GM19372 (cell line): ENCODE data around the gene BMPR1B.

Experiments
- ATAC-seq: cut with Tn5 transposase; IDR thresholded peaks from one replicate; pipeline ENCODE4 v1.9.1; 2021; ENCODE audit warnings: mild to moderate bottlenecking, low read depth, moderate library complexity; ENCODE audit not compliant: unreplicated experiment

Gene BMPR1B

GRCh38 chr4:94762326-94762725 lies 4.6 kb downstream of the BMPR1B start:
- ATAC-seq, result no peak

DNA sequence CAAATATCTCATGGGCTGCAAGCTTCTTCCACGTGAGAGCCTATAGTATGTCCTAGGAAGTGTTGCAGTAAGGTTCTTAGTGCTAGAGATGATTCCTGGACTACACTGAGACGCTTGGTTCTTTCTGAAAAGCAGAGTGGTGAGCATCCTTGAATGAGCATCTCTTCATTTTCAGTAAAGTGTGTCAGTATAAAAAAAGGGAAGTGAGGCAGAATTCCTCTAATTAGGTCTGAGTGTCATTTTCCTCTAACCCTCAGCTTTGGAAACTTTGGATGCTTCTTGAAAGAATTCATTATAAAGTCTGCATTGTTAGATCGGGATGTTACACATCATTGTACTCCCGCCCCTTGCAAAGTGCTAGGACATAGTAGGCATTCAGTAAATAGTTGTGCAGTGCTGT lies 5.2 kb downstream of the BMPR1B start:
- ATAC-seq, result no peak

DNA sequence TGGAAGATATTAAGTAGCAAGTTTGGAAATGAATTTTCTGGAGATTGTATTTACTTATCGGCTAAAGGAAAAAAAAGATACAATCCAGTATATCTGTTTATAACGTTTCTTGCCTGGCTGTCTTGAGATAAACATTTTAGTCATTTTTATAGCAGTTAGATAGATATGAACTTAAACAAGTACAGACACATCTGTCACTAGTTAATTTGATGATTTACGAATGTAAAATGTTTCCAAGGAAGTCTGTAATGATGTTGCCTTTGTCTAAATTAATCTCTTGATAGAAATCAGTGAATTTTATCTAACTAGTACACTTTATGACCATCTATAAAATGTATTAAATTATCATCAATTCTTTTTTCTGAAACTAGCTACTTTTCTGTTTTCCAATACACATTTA lies 5.7 kb downstream of the BMPR1B start:
- ATAC-seq, result no peak

DNA sequence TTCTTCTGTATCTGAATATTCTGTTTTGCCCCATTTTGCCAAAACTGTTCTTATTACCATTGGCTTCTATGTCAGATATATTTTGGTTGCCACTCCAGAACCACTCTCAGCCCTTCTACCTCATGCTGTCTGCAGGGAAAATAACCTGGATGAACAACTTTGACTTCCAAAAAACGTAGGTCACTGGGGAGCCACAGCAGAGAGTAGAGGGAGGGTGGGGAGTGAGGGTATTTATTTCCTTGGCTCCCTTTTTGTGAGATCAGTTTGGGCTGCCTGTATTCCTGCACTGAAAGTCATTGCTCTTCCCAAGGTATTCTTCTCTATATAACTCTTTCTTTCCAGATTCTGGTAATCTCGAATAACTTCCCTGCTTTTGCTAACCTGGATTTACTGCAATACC lies 6.3 kb downstream of the BMPR1B start:
- ATAC-seq, result no peak

DNA sequence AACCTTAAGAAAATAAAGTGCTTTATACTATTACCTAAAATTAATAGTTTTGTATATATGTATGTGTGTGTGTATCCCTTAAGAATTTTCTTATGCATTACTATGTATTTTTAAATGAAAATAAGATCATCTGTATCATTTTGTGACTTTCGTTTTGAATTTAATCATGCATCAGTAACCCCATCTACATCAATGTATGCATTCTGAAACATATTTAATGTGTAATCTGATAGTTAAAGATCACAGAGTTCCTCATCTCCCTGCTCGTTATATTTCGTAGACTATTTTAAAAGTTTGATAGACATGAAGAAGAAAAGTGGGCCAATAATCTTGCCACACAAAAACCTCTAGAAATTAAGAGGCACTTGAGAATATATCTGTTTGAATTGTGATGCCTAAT lies 7.4 kb downstream of the BMPR1B start:
- no peak for ATAC-seq

DNA sequence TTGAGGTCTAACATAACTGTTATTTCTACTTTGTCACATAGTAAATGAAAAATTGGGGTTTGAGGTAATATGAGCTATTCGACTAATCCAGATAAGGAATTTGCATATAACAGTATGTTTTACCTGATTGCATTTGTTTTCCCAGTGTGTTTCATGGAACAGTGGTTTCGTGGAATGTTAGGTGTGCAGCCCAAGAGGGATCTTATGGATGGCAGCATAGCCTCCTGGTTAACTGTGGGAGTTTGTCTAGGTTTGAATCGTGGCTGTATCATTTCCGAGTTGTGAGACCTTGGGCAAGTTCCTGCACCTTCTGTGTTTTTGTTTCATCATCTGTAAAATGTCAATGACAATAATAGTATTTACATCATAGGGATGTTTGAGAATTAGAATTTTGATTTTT lies 7.9 kb downstream of the BMPR1B start:
- ATAC-seq, result no peak

GRCh38 chr4:94766856-94767255 lies 9.1 kb downstream of the BMPR1B start:
- ATAC-seq, result no peak

- ATAC-seq, result no peak
Observed at GRCh38 chr4:94767446-94767845, 9.7 kb downstream of the BMPR1B start.

DNA sequence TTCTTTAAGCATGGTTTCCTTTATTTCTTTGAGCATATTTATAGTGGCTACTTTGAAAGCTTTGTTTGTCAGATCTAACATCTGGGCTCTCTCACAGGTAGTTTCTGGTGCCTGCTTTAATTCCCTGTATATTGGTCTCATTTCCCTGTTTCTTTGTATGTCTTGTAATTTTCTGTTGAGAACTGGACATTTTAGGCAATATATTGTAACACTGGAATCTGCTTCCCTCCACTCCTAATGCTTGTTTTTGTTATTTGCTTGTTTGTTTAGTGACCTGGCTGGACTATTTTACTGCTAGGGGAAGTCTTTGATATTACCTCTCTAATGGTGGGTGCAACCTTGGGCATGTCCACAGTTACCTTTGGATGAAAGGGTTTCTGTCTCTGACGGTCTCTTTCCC lies 25.0 kb downstream of the BMPR1B start:
- ATAC-seq, result no peak

DNA sequence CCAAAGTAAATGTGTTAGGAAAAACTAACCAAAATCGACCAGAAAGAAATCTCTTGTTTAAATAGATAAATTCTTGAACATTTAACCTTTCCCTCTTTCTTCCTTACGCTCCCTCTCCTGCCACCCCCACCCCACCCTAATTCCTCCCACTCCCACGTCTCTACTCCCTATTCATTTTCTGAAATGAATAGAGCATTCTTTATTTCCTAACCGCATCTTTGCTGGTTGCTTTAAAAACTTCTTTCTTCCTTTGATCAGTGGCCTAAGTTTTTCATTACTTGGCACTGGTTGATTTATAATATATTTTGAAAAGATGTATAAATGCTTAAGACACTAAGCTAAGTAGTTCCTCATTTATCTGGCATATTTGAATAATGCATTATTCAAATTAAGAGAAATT lies 33.9 kb downstream of the BMPR1B start:
- no peak for ATAC-seq

DNA sequence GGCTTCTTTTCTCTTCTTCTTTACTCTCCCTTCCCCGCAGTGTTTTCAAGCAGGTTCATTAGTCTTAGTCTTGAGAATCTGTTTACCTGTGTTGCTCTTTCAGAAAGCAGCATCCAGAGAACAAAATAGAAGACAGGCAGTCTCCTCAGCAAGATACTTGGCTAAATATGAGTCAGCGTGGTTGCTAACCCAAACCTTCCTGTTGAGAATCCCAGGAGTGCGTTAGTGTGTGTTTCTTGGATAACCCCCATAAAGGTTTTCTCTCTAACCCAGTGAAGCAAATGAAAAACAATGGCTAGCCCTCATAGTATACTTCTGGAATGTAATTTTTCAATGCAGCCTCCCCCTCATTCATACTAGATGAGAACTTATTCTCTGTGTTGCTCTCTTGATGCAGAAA lies 41.1 kb downstream of the BMPR1B start:
- no peak for ATAC-seq

DNA sequence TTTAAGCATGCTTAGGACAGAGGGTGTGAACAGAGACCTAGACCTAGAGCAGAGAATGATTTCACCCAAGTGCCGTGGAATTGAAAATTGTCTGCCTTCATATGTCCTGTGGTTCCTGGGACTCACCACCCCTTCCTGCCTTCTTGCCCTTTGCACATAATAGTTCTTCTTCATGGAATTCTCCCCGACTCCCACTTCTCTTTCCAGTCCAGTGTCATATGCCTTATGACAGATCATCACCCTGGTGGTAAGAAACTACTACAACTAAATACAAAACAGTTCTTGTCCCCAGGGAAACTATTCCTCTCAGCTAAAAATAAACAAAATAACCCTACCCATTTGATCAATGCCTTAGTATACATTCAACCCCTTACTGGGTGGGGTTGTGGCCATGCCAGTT lies 43.3 kb downstream of the BMPR1B start:
- ATAC-seq, result no peak

DNA sequence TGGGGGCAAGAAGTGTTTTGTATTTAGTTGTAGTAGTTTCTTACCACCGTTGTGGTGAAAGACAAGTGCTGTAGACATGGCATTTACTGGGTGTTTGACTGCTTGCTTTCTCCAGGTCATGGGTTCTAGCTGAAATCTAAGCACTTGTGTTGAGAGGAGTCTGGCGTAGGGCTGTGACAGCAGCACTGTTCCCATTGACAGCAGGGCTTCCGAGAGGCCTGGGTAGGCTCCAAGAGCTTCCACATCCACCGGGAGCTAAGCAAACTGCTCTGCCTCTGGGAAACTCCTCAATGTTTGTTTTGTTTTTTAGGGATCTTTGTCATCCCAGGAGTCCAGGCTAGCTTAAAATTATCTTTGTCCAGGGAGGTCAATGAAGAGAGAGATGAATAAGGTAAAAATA lies 44.3 kb downstream of the BMPR1B start:
- no peak for ATAC-seq

- ATAC-seq, result no peak
Observed at GRCh38 chr4:94803181-94803580, 45.4 kb downstream of the BMPR1B start.

DNA sequence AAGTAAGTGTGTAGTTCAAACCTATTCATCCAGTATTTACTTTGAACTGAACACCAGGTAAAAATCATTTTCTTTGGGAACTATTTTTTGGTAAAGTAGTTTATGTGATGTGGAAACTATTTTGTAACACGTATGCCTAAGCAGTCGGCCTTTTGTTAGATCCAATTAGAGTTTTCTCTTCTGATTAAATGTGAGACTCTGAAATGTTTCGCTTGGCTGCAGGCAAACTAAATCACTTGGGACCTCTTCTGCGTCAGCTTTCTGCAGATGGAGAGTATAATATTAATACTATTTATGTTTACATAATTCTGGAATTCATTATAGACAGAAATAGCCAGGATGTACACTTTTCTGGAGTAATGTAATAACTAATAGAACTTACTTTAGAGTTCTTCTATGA lies 46.9 kb downstream of the BMPR1B start:
- ATAC-seq, result no peak

GRCh38 chr4:94806376-94806775 lies 48.6 kb downstream of the BMPR1B start:
- ATAC-seq, result no peak

DNA sequence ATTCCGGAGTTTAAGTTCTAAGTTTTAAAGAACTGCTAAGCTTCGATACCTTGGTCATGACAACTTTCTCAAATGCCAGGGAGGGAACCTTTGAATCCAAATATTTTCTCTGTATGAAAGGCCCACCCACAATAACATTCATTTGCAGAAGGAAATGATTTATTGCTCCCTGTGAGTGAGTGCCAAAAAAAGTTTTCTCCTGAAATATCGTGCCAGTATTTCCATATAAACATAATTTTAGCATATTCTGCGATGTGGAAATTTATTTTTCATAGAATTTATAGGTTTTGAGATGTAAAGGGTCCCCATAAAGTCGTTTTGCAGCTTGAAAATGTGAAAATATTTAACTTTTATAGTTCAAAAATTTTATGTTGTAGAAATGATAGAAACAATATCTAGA lies 53.9 kb downstream of the BMPR1B start:
- no peak for ATAC-seq

GRCh38 chr4:94813221-94813620 lies 55.5 kb downstream of the BMPR1B start:
- ATAC-seq, result no peak

DNA sequence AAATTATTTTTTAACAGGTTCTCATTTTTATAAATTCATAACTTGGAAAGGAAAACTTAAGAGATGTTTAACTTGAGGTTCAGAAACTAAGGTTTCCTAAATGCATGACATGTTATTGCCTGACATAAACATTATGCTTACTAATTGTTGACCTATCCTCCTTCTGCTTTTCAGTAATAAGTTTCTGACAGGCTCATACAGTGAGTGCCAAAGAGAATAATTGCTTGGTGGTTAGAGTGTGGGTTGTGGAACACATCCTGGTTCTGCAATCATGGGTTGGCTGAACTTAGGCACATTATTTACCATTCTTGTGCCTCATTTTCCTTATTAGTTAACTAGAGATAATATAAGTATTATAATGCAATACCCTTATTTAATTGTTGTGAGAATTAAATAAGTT lies 56.5 kb downstream of the BMPR1B start:
- no peak for ATAC-seq

DNA sequence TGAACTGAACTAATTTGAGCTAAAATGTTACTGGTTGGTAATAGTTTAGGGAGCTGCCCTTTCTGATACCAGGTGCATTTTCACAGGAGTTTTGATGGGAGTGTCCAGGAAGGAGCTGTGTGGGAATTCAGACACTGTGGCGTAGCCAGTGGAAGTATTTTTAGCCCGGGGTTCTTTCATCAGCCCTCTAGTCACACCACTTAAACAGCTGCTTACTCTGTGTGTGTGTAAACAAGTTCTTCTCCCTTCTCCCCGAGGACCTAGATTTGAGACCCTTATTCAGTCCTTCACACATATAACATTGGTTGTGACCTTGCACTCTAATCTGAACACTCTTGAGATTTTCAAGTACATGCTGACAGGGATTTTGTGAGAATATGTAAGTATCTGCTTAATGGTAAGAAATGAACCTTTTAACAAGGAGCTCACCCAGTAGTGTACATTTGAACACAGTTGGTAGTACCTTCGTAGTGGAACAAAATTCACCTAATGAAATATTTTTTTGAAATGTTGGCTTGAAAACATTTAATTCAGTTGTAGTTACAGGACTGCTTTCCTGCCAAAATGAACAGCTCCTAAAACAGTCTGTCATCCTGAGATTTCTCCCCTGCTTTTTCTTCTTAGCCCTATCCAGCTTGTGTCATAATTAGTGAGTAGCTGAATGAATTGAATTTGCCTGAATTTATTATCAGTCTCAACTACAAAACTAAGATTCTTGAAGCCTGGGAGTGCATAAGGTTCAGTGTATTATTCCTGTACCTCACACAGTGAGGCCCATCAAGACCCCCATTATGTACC lies 61.8 kb downstream of the BMPR1B start:
- ATAC-seq, result no peak

GRCh38 chr4:94826206-94826605 lies 68.5 kb downstream of the BMPR1B start:
- no peak for ATAC-seq

DNA sequence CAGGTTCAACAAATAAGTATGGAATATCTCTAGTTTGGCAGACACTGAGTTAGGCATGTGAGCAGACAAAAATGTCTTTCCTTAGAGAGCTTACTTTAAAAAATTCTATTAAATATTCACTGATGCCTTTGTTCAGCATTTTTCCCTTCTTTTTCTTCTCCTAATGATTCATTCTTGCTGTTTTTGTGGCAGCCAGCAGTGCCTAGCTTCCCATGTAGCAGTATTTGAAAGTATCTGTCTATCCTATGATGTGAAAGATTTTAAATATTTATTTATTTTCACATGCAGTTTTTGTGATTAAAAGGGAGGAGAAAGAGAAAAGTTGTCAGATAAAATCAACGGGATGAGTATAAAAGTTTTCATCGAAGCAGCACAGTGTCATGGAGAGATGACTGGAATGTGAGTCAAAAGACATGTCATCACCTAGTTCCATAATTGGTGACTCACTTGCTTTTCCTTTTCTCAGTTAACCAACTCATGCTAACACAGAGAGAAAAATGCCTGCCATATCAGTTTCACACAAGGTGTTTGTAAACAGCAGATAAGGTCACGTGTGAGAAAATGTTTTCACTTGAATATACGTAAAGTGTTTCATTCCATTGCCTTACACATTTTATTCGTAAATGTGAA lies 69.8 kb downstream of the BMPR1B start:
- no peak for ATAC-seq
